Tibial nerve (tissue), 4 donors: ENCODE results near the gene DIPK2A.

Experiments used
- CTCF ChIP-seq, 5 experiments: fragments of 200-600 bp in 3 of 5; fragments of 450-650 bp in 2 of 5; sonication (generic) in 3 of 5; IDR thresholded peaks; one replicate each; pipeline ENCODE4 v1.5.1; 2016 to 2019; ENCODE audit warnings: antibody characterized with exemption in 5 of 5, mild to moderate bottlenecking in 3 of 5, moderate library complexity in 2 of 5
- EP300 ChIP-seq, 2 donors: sonication (generic); formaldehyde crosslinking; IDR thresholded peaks; one replicate each; pipeline ENCODE4 v1.6.1; 2017; ENCODE audit warnings: antibody characterized with exemption in 2 of 2, mild to moderate bottlenecking in 1 of 2
- POLR2A ChIP-seq, 2 donors: fragments of 450-650 bp; IDR thresholded peaks; one replicate each; pipeline ENCODE4 v1.6.1; 2017; ENCODE audit warnings: antibody characterized with exemption in 2 of 2, mild to moderate bottlenecking in 2 of 2, moderate library complexity in 2 of 2

DNA sequence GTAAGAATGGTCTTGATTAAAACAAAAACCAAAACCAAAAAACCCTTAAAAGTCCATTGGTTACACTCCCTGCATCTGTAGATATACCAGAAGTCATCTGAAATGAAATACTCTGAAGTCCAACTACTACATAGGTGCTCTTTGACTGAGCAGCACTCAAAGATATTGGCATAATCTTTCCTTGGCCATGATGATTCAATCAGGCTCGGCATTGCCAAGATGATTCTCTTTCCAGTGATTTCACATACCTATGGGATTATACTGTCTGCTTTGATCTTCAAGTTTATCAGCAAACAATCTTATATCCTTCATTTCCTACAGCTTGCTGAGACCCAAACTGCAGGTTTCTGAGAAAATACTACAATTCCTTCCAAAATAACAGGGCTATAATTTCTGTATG, 35.9 kb upstream of the DIPK2A start:
- TF ChIP-seq CTCF (IDR thresholded peaks at IDR 0.05) (no peak), POLR2A (IDR thresholded peaks at IDR 0.05) (no peak), EP300 (IDR thresholded peaks at IDR 0.05) (no peak)
